HCT116 (cell line): ENCODE results near the gene DNAJC4. TPM values are rescaled to one million over a fixed set of nuclear protein-coding genes. Genes with fewer than 3 reads are reported as not detected.

ENCODE experiments used
- ATAC-seq: fragments of 200-7000 bp; cut with Tn5 transposase; 2 replicates; pipeline ENCODE4 v1.9.1; 2020; ENCODE audit warnings: mild to moderate bottlenecking, moderate library complexity
- BruUV-seq: library from RNA; stranded (reverse); fragments of 400-500 nt; replicated peaks from 2 replicates; lab custom pipeline; 2021; lab: Mats Ljungman, UMichigan
- CTCF ChIA-PET: fragments of 300-600 bp; sonication (Branson Sonifier 250); formaldehyde crosslinking; loops from one replicate; lab custom pipeline; 2021; ENCODE audit warnings: antibody characterized with exemption; lab: Charles Lee
- POLR2A ChIA-PET: fragments of 300-600, 350-600 bp; sonication (Branson Sonifier 250); formaldehyde crosslinking; loops from one replicate; lab custom pipeline; 2021; ENCODE audit warnings: antibody characterized with exemption; lab: Charles Lee
- RAD21 ChIA-PET, 2 experiments: fragments of 300-600 bp; sonication (Branson Sonifier 250); formaldehyde crosslinking; loops; one replicate each; lab custom pipeline; 2023; ENCODE audit warnings: low total read pairs in 2 of 2; ENCODE audit not compliant: uncharacterized antibody in 2 of 2, unreplicated experiment in 2 of 2, low non-redundant PET in 1 of 2; lab: Charles Lee
- DNase-seq: peaks from one replicate; pipeline ENCODE4 v3.0.0-alpha.2; 2010; ENCODE audit warnings: low read depth, low spot score
- H2AFZ ChIP-seq: fragments of 200-600 bp; shearing (Covaris generic), sonication (generic); 2 replicates; pipeline ENCODE4 v1.6.1; 2017; ENCODE audit warnings: low read depth, mixed run types, mixed read lengths, antibody characterized with exemption, low read length; ENCODE audit not compliant: poor library complexity, severe bottlenecking
- H3K27ac ChIP-seq: 2 replicates; pipeline ENCODE4 v1.5.1; 2012; ENCODE audit warnings: low read depth, low read length
- H3K27me3 ChIP-seq: fragments of 200-600 bp; sonication (generic); 2 replicates; pipeline ENCODE4 v1.6.1; 2016; ENCODE audit warnings: mixed run types, low read length, mixed read lengths; ENCODE audit not compliant: insufficient read depth
- H3K36me3 ChIP-seq, 2 experiments: fragments of 200-500 bp in 1 of 2; fragments of 200-600 bp in 1 of 2; sonication (Bioruptor generic) in 1 of 2; sonication (generic) in 1 of 2; 2 replicates each; pipeline versions ENCODE4 v1.5.1 to v1.6.1; 2014 to 2016; ENCODE audit warnings: low read length in 2 of 2, inconsistent platforms in 1 of 2, mixed read lengths in 1 of 2, mixed run types in 1 of 2; ENCODE audit not compliant: insufficient read depth in 2 of 2, control insufficient read depth in 1 of 2
- H3K4me1 ChIP-seq, 2 experiments: fragments of 200-600 bp in 1 of 2; sonication (generic) in 1 of 2; 2 replicates each; pipeline versions ENCODE4 v1.5.1 to v1.6.1; 2012 to 2017; ENCODE audit warnings: low read length in 2 of 2, inconsistent platforms in 1 of 2, mild to moderate bottlenecking in 1 of 2, mixed read lengths in 1 of 2, mixed run types in 1 of 2, moderate library complexity in 1 of 2; ENCODE audit not compliant: insufficient read depth in 2 of 2, control insufficient read depth in 1 of 2
- H3K4me2 ChIP-seq: fragments of 200-600 bp; sonication (generic); 2 replicates; pipeline ENCODE4 v1.6.1; 2017; ENCODE audit warnings: mixed run types, low read length, mixed read lengths
- H3K4me3 ChIP-seq, 2 experiments: fragments of 200-600 bp in 1 of 2; sonication (generic) in 1 of 2; replicated peaks in 1 of 2; 2 replicates each; pipeline ENCODE4 v1.5.1; 2011 to 2016; ENCODE audit warnings: low read length in 2 of 2, control low read depth in 1 of 2, low read depth in 1 of 2, mild to moderate bottlenecking in 1 of 2, mixed read lengths in 1 of 2, mixed run types in 1 of 2
- H3K79me2 ChIP-seq: fragments of 200-600 bp; sonication (generic); 2 replicates; pipeline ENCODE4 v1.6.1; 2017; ENCODE audit warnings: mild to moderate bottlenecking, mixed run types, low read length, moderate library complexity, mixed read lengths; ENCODE audit not compliant: insufficient read depth
- H3K9ac ChIP-seq: fragments of 200-600 bp; sonication (generic); 2 replicates; pipeline ENCODE4 v1.6.1; 2016; ENCODE audit warnings: low read length, mixed read lengths
- H3K9me2 ChIP-seq: fragments of 200-600 bp; sonication (generic), shearing (Covaris generic); 2 replicates; pipeline ENCODE4 v1.6.1; 2017; ENCODE audit warnings: mixed run types, mild to moderate bottlenecking, moderate library complexity; ENCODE audit not compliant: insufficient read depth
- H3K9me3 ChIP-seq, 2 experiments: fragments of 200-500 bp in 1 of 2; fragments of 200-600 bp in 1 of 2; sonication (Bioruptor generic) in 1 of 2; sonication (generic) in 1 of 2; 2 replicates each; pipeline ENCODE4 v1.6.1; 2014 to 2017; ENCODE audit warnings: low read length in 2 of 2, mixed read lengths in 2 of 2, inconsistent platforms in 1 of 2, low read depth in 1 of 2, mild to moderate bottlenecking in 1 of 2, mixed run types in 1 of 2, moderate library complexity in 1 of 2; ENCODE audit not compliant: control insufficient read depth in 1 of 2, insufficient read depth in 1 of 2
- H4K20me1 ChIP-seq: fragments of 200-600 bp; sonication (generic), shearing (Covaris generic); 2 replicates; pipeline ENCODE4 v1.6.1; 2017; ENCODE audit warnings: mixed run types, mild to moderate bottlenecking, moderate library complexity; ENCODE audit not compliant: insufficient read depth
- CBX3 ChIP-seq: IDR thresholded peaks from 2 replicates; pipeline ENCODE4 v1.6.1; 2012; ENCODE audit warnings: low read depth
- CEBPB ChIP-seq: IDR thresholded peaks from 2 replicates; pipeline ENCODE4 v1.6.1; 2012; ENCODE audit warnings: low read depth
- EGR1 ChIP-seq: IDR thresholded peaks from 2 replicates; pipeline ENCODE4 v1.6.1; 2012; ENCODE audit warnings: low read depth
- ELF1 ChIP-seq: IDR thresholded peaks from 2 replicates; pipeline ENCODE4 v1.6.1; 2012; ENCODE audit warnings: low read depth, borderline replicate concordance
- EZH2 ChIP-seq: fragments of 200-600 bp; sonication (generic); IDR thresholded peaks from 2 replicates; pipeline ENCODE4 v1.6.1; 2017; ENCODE audit warnings: antibody characterized with exemption, mixed run types
- EZH2phosphoT487 ChIP-seq: fragments of 200-600 bp; IDR thresholded peaks from 2 replicates; pipeline ENCODE4 v1.6.1; 2018; ENCODE audit warnings: antibody characterized with exemption, borderline replicate concordance
- FOSL1 ChIP-seq: IDR thresholded peaks from 2 replicates; pipeline ENCODE4 v1.6.1; 2012; ENCODE audit warnings: low read depth
- JUND ChIP-seq: IDR thresholded peaks from 2 replicates; pipeline ENCODE4 v1.6.1; 2012
- POLR2A ChIP-seq: IDR thresholded peaks from 2 replicates; pipeline ENCODE4 v1.7.0; 2011; ENCODE audit warnings: borderline replicate concordance; ENCODE audit not compliant: insufficient read depth, insufficient read length; ENCODE audit errors: extremely low read depth
- POLR2AphosphoS5 ChIP-seq: IDR thresholded peaks from 2 replicates; pipeline ENCODE4 v1.6.1; 2011; ENCODE audit warnings: mild to moderate bottlenecking, low read depth, low read length, moderate library complexity
- RAD21 ChIP-seq: IDR thresholded peaks from 2 replicates; pipeline ENCODE4 v1.6.1; 2012; ENCODE audit warnings: low read depth, mild to moderate bottlenecking
- SIN3A ChIP-seq: IDR thresholded peaks from 2 replicates; pipeline ENCODE4 v1.6.1; 2012; ENCODE audit warnings: low read depth
- SRF ChIP-seq: IDR thresholded peaks from 2 replicates; pipeline ENCODE4 v1.6.1; 2012; ENCODE audit warnings: low read depth
- TCF7L2 ChIP-seq: IDR thresholded peaks from 2 replicates; pipeline ENCODE4 v1.7.0; 2011; ENCODE audit warnings: borderline replicate concordance, inconsistent platforms; ENCODE audit not compliant: insufficient read depth, insufficient read length; ENCODE audit errors: extremely low read depth
- YY1 ChIP-seq: IDR thresholded peaks from 2 replicates; pipeline ENCODE4 v1.6.1; 2011; ENCODE audit warnings: low read length, low read depth, moderate library complexity, mild to moderate bottlenecking; ENCODE audit not compliant: insufficient replicate concordance; ENCODE audit errors: extremely low read depth
- ZFX ChIP-seq: fragments of 450-650 bp; IDR thresholded peaks from 2 replicates; pipeline ENCODE4 v1.6.1; 2017
- ZNF274 ChIP-seq: fragments of 200-500 bp; sonication (Bioruptor generic); IDR thresholded peaks from 2 replicates; pipeline ENCODE4 v1.6.1; 2014; ENCODE audit warnings: mild to moderate bottlenecking, low read depth, low read length, inconsistent platforms
- intact Hi-C: fragments of 100-400 bp; cut with micrococcal nuclease; formaldehyde crosslinking; loops from 2 replicates; pipeline ENCODE4 v1.10.0; 2022
- total RNA-seq: library from RNA; stranded (reverse); gene quantifications from one replicate; pipeline ENCODE4 v1.2.1, GENCODE V29; 2021; ENCODE audit not compliant: unreplicated experiment
- TF ChIP-seq, protein P1 (sequence below): IDR thresholded peaks from 2 replicates; pipeline ENCODE4 v1.6.1; 2011; ENCODE audit warnings: mild to moderate bottlenecking, low read length, moderate library complexity; ENCODE audit not compliant: insufficient replicate concordance; ENCODE audit errors: extremely low read depth
- TF ChIP-seq, protein P2 (sequence below): IDR thresholded peaks from 2 replicates; pipeline ENCODE4 v1.6.1; 2012
- TF ChIP-seq, protein P3 (sequence below), 3 experiments: fragments of 200-600 bp in 1 of 3; sonication (generic) in 1 of 3; IDR thresholded peaks in 2 of 3; conservative IDR thresholded peaks in 1 of 3; 2 replicates each; pipeline ENCODE4 v1.5.1; 2012 to 2017; ENCODE audit warnings: low read depth in 2 of 3, low read length in 2 of 3, antibody characterized with exemption in 1 of 3, borderline replicate concordance in 1 of 3, control low read depth in 1 of 3, mild to moderate bottlenecking in 1 of 3, mixed read lengths in 1 of 3, mixed run types in 1 of 3, moderate library complexity in 1 of 3; ENCODE audit not compliant: insufficient read depth in 1 of 3

The DNAJC4 gene
- total RNA-seq, 1 experiment from 2014 or later: 25.8 TPM

DNA sequence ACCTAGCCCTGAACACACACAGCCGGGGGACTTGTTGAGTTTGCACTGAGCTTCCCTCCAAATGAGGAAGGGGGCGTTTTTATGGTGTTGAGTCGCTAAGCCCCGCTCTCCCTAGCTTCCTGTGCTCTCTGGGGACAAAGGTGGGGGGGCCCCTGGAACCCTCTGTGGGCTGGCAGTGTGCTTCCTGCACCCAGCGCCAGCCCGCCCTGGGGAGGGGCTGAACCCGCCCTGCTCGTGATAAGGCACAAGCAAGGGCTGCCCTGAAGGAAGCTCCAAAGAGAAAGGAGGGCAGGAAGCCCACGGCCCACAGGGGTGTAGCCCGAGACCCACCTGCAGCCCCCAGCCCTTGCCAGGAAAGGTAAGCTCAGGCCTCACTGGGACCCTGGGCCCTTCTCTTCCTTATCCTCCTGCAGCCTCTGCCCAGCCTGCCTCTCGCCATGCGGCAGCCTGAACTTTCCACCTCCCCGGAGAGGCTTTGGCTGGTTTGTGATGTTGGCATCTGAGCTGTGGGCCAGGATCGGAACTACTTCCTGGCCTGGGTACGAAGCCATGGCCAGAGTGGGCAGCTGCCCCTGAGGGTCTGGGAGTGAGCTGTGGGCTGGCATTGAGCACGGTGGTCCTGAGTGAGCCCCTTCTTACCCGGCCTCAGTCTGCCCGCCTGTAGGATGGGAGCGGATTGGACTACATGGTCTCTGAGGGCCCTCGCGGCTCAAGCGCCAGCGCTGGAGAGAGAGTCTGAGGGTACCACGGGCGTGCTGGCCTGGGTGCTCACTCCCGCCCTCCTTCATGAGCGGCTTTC lies 23.7 kb upstream of the DNAJC4 start, which contains the start of gene FERMT3:
FERMT3 (plus strand) TSS at position 265 of the 799 bp plus-strand sequence. CDS start 644 bp downstream, outside the sequence.
- CTCF ChIA-PET: interaction anchor here (2.7 to 4.6 kb wide), 2 partner anchors 96 to 149 kb away, joined by 31 to 80 read pairs; partner anchors contain the start of genes CATSPERZ and ESRRA
- Histone ChIP-seq H3K9ac (no peak within 1 kb of the TSS), H3K9me2 (no peaks in the 10 kb centered on the region)

More for the DNA sequence above, 23.7 kb upstream of the DNAJC4 start, which contains the start of gene FERMT3:
- no peak within 1 kb of the TSS for H3K4me2 ChIP-seq
- H3K4me3 ChIP-seq: no peak within 1 kb of the TSS
- H3K36me3 ChIP-seq: peaks cover 31 to 37% of the 10 kb centered on the region in 2 experiments
- no peaks in the 10 kb centered on the region for H4K20me1 ChIP-seq
- peaks cover 14% of the 10 kb centered on the region; the same call in 1 of the 2 replicates for H3K79me2 ChIP-seq
- ATAC-seq (no peak), DNase-seq (no peak)
- TF ChIP-seq ZFX (no peak), SIN3A (no peak), EZH2 (no peak), JUND (no peak), POLR2A (no peak), SRF (no peak), FOSL1 (no peak), ELF1 (no peak), CBX3 (no peak), CEBPB (no peak), EGR1 (no peak), EZH2phosphoT487 (no peak), ZNF274 (no peak), RAD21 (no peak), YY1 (no peak), POLR2AphosphoS5 (no peak), TCF7L2 (no peak)
- TF ChIP-seq, protein P1, sequence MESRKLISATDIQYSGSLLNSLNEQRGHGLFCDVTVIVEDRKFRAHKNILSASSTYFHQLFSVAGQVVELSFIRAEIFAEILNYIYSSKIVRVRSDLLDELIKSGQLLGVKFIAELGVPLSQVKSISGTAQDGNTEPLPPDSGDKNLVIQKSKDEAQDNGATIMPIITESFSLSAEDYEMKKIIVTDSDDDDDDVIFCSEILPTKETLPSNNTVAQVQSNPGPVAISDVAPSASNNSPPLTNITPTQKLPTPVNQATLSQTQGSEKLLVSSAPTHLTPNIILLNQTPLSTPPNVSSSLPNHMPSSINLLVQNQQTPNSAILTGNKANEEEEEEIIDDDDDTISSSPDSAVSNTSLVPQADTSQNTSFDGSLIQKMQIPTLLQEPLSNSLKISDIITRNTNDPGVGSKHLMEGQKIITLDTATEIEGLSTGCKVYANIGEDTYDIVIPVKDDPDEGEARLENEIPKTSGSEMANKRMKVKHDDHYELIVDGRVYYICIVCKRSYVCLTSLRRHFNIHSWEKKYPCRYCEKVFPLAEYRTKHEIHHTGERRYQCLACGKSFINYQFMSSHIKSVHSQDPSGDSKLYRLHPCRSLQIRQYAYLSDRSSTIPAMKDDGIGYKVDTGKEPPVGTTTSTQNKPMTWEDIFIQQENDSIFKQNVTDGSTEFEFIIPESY: no peak
- TF ChIP-seq, protein P2, sequence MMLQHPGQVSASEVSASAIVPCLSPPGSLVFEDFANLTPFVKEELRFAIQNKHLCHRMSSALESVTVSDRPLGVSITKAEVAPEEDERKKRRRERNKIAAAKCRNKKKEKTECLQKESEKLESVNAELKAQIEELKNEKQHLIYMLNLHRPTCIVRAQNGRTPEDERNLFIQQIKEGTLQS: no peak
- TF ChIP-seq, protein P3, sequence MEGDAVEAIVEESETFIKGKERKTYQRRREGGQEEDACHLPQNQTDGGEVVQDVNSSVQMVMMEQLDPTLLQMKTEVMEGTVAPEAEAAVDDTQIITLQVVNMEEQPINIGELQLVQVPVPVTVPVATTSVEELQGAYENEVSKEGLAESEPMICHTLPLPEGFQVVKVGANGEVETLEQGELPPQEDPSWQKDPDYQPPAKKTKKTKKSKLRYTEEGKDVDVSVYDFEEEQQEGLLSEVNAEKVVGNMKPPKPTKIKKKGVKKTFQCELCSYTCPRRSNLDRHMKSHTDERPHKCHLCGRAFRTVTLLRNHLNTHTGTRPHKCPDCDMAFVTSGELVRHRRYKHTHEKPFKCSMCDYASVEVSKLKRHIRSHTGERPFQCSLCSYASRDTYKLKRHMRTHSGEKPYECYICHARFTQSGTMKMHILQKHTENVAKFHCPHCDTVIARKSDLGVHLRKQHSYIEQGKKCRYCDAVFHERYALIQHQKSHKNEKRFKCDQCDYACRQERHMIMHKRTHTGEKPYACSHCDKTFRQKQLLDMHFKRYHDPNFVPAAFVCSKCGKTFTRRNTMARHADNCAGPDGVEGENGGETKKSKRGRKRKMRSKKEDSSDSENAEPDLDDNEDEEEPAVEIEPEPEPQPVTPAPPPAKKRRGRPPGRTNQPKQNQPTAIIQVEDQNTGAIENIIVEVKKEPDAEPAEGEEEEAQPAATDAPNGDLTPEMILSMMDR (IDR thresholded peaks at IDR 0.05 in 2 of 3, conservative IDR thresholded peaks at IDR 0.05 in 1 of 3; ENCODE audit: borderline replicate concordance in 1 of 3, insufficient read depth in 1 of 3, low read depth in 2 of 3, low read length in 2 of 3): no peak
- H3K27ac ChIP-seq: no peak within 1 kb of the TSS; the same call in 1 of the 2 replicates
- peaks cover 0 to 8% of the 10 kb centered on the region in 2 experiments; a peak in 1 of 4 replicates for H3K4me1 ChIP-seq
- ChIA-PET POLR2A (interaction anchor here (0.9 kb wide), 1 partner anchor 22 kb away, joined by 4 read pairs; no protein-coding TSS in a partner anchor), RAD21 (no interaction called here)
- no peaks in the 10 kb centered on the region for H3K9me3 ChIP-seq
- no peak within 1 kb of the TSS for H2AFZ ChIP-seq
- H3K27me3 ChIP-seq: no peaks in the 10 kb centered on the region
- BruUV-seq: no TSS peak
- intact Hi-C loops: no loop called here
